Nephron progenitor cell (in vitro differentiated cells): ENCODE results near the gene SNTG2.

ENCODE experiments used
- DNase-seq: peaks from one replicate; pipeline ENCODE4 v3.0.0; 2021
- H3K27ac Mint-ChIP-seq: 2 replicates; pipeline ENCODE4 v1.8.0; 2021; ENCODE audit warnings: mild to moderate bottlenecking, moderate library complexity, mixed read lengths
- H3K27me3 Mint-ChIP-seq: 2 replicates; pipeline ENCODE4 v1.8.0; 2021; ENCODE audit warnings: mild to moderate bottlenecking, low read depth, mixed read lengths; ENCODE audit not compliant: poor library complexity
- H3K36me3 Mint-ChIP-seq: 2 replicates; pipeline ENCODE4 v1.8.0; 2021; ENCODE audit warnings: low read depth, mixed read lengths
- H3K4me1 Mint-ChIP-seq: 2 replicates; pipeline ENCODE4 v1.8.0; 2021; ENCODE audit warnings: mixed read lengths
- H3K4me3 Mint-ChIP-seq: 2 replicates; pipeline ENCODE4 v1.8.0; 2021; ENCODE audit warnings: mild to moderate bottlenecking, moderate library complexity, mixed read lengths
- H3K9me3 Mint-ChIP-seq: 2 replicates; pipeline ENCODE4 v1.8.0; 2021; ENCODE audit warnings: mild to moderate bottlenecking, moderate library complexity, mixed read lengths
- CTCF ChIP-seq: fragments of 200-600 bp; sonication (generic); IDR thresholded peaks from 2 replicates; pipeline ENCODE4 v1.5.0; 2021; ENCODE audit warnings: antibody characterized with exemption

The SNTG2 gene

GRCh38 chr2:1002350-1002749 lies 51.7 kb downstream of the SNTG2 start:
- H3K4me1 Mint-ChIP-seq = no peaks in the 10 kb centered on the region
- no peak for TF ChIP-seq CTCF
- H3K9me3 Mint-ChIP-seq = peaks cover 18% of the 10 kb centered on the region
- H3K36me3 Mint-ChIP-seq = peaks cover 5% of the 10 kb centered on the region
- DNase-seq = no peak
- H3K27me3 Mint-ChIP-seq = peaks cover 14% of the 10 kb centered on the region
- H3K27ac Mint-ChIP-seq = no peak overlapping the region
- no peak overlapping the region for H3K4me3 Mint-ChIP-seq

GRCh38 chr2:1004398-1004797 lies 53.7 kb downstream of the SNTG2 start:
- no peak for DNase-seq
- Mint-ChIP-seq H3K36me3 (no peaks in the 10 kb centered on the region), H3K9me3 (peaks cover under 1% of the 10 kb centered on the region), H3K4me3 (no peak overlapping the region), H3K27ac (no peak overlapping the region), H3K27me3 (peaks cover 14% of the 10 kb centered on the region), H3K4me1 (no peaks in the 10 kb centered on the region)
- no peak for TF ChIP-seq CTCF

GRCh38 chr2:1010415-1010930 lies 59.8 kb downstream of the SNTG2 start:
- Mint-ChIP-seq H3K4me1 (peaks cover 18% of the 10 kb centered on the region), H3K9me3 (no peaks in the 10 kb centered on the region), H3K27ac (peak overlapping the region; percentile 23), H3K4me3 (no peak overlapping the region), H3K27me3 (peaks cover 15% of the 10 kb centered on the region), H3K36me3 (no peaks in the 10 kb centered on the region)
- no peak for TF ChIP-seq CTCF
- DNase-seq = peak; percentile 60

- peaks cover 18% of the 10 kb centered on the region for H3K27me3 Mint-ChIP-seq
- peaks cover 18% of the 10 kb centered on the region for H3K4me1 Mint-ChIP-seq
- no peak for TF ChIP-seq CTCF
- H3K27ac Mint-ChIP-seq = peak overlapping the region; percentile 23
- no peak overlapping the region for H3K4me3 Mint-ChIP-seq
- no peaks in the 10 kb centered on the region for H3K9me3 Mint-ChIP-seq
- no peak for DNase-seq
- H3K36me3 Mint-ChIP-seq = no peaks in the 10 kb centered on the region
Observed at GRCh38 chr2:1011006-1011405, 60.4 kb downstream of the SNTG2 start.

GRCh38 chr2:1011985-1012384 lies 61.3 kb downstream of the SNTG2 start:
- Mint-ChIP-seq H3K4me3 (no peak overlapping the region), H3K36me3 (no peaks in the 10 kb centered on the region), H3K9me3 (no peaks in the 10 kb centered on the region), H3K27ac (no peak overlapping the region), H3K27me3 (peaks cover 22% of the 10 kb centered on the region), H3K4me1 (peaks cover 18% of the 10 kb centered on the region)
- DNase-seq = no peak
- no peak for TF ChIP-seq CTCF

- peaks cover 34% of the 10 kb centered on the region for H3K27me3 Mint-ChIP-seq
- H3K4me3 Mint-ChIP-seq = no peak overlapping the region
- no peaks in the 10 kb centered on the region for H3K36me3 Mint-ChIP-seq
- no peak for DNase-seq
- peaks cover 15% of the 10 kb centered on the region for H3K4me1 Mint-ChIP-seq
- H3K27ac Mint-ChIP-seq = no peak overlapping the region
- no peaks in the 10 kb centered on the region for H3K9me3 Mint-ChIP-seq
- TF ChIP-seq CTCF = no peak
Observed at GRCh38 chr2:1014802-1015201, 64.2 kb downstream of the SNTG2 start.
